Fibroblast of lung (primary cell): ENCODE data around the gene USP24.

Source experiments
- EZH2 ChIP-seq: IDR thresholded peaks from 2 replicates; pipeline ENCODE4 v1.5.1; 2012; ENCODE audit warnings: low read length, control low read depth, mild to moderate bottlenecking; ENCODE audit errors: missing control alignments
- TF ChIP-seq, protein P1 (sequence below), 2 donors: IDR thresholded peaks in 1 of 2; conservative IDR thresholded peaks in 1 of 2; 1 replicate in 1 of 2; 2 replicates in 1 of 2; pipeline ENCODE4 v1.5.1; 2011 to 2012; ENCODE audit warnings: low read length in 2 of 2, control low read depth in 1 of 2, inconsistent platforms in 1 of 2, low read depth in 1 of 2, mild to moderate bottlenecking in 1 of 2

DNA sequence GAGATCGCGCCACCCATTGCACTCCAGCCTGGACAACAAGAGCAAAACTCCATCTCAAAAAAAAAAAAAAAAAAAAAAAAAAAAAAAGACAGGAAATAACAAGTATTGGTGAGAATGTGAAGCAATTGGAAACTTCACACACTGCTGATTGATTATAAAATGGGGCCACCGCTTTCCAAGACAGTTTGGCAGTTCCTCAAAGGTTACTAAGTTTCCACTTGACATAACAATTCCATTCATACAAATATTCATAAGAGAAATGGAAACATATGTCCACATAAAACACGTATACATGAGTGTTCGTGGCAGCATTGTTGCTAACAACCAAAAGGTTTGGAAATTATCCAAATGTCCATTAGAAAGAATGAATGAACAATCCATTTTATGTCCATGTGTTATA is 26.3 kb downstream of the USP24 start:
- TF ChIP-seq, protein P1, sequence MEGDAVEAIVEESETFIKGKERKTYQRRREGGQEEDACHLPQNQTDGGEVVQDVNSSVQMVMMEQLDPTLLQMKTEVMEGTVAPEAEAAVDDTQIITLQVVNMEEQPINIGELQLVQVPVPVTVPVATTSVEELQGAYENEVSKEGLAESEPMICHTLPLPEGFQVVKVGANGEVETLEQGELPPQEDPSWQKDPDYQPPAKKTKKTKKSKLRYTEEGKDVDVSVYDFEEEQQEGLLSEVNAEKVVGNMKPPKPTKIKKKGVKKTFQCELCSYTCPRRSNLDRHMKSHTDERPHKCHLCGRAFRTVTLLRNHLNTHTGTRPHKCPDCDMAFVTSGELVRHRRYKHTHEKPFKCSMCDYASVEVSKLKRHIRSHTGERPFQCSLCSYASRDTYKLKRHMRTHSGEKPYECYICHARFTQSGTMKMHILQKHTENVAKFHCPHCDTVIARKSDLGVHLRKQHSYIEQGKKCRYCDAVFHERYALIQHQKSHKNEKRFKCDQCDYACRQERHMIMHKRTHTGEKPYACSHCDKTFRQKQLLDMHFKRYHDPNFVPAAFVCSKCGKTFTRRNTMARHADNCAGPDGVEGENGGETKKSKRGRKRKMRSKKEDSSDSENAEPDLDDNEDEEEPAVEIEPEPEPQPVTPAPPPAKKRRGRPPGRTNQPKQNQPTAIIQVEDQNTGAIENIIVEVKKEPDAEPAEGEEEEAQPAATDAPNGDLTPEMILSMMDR (conservative IDR thresholded peaks at IDR 0.05 in 1 of 2, IDR thresholded peaks at IDR 0.05 in 1 of 2; ENCODE audit: low read depth in 1 of 2, low read length in 2 of 2), result no peak
- no peak for TF ChIP-seq EZH2
